ENCODE measurements around the gene MED22.

DNA sequence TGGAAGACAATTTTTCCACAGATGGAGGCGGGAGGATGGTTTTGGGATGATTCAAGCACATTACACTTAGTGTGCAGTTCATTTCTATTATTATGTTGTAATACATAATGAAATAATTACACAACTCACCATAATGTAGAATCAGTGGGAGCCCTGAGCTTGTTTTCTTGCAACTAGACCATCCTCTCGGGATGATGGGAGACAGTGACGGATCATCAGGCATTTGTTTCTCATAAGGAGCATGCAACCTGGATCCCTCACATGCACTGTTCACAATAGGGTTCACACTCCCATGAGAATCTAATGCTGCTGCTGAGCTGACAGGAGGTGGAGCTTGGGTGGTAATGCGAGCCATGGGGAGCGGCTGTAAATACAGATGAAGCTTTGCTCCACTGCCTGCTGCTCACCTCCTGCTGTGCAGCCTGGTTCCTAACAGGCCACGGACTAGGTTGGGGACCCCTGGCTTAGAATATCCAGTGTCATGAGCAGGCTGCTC, 29.8 kb upstream of the MED22 start:
- TF ChIP-seq, protein P1, sequence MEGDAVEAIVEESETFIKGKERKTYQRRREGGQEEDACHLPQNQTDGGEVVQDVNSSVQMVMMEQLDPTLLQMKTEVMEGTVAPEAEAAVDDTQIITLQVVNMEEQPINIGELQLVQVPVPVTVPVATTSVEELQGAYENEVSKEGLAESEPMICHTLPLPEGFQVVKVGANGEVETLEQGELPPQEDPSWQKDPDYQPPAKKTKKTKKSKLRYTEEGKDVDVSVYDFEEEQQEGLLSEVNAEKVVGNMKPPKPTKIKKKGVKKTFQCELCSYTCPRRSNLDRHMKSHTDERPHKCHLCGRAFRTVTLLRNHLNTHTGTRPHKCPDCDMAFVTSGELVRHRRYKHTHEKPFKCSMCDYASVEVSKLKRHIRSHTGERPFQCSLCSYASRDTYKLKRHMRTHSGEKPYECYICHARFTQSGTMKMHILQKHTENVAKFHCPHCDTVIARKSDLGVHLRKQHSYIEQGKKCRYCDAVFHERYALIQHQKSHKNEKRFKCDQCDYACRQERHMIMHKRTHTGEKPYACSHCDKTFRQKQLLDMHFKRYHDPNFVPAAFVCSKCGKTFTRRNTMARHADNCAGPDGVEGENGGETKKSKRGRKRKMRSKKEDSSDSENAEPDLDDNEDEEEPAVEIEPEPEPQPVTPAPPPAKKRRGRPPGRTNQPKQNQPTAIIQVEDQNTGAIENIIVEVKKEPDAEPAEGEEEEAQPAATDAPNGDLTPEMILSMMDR (IDR thresholded peaks at IDR 0.05; ENCODE audit: low read depth, low read length, poor library complexity, severe bottlenecking), result no peak
- no peak for TF ChIP-seq EZH2phosphoT487 (IDR thresholded peaks at IDR 0.05; ENCODE audit: borderline replicate concordance, low read length)

Data from DOHH2 (cell line).